ENCODE measurements around the gene RREB1. TPM values are rescaled to one million over a fixed set of nuclear protein-coding genes. Genes with fewer than 3 reads are reported as not detected.
A peak's percentile ranks its signal among the peaks of the same experiment; 100 is the strongest.

The RREB1 gene
- total RNA-seq, 1 donor from 2014 or later = 15.9 TPM

DNA sequence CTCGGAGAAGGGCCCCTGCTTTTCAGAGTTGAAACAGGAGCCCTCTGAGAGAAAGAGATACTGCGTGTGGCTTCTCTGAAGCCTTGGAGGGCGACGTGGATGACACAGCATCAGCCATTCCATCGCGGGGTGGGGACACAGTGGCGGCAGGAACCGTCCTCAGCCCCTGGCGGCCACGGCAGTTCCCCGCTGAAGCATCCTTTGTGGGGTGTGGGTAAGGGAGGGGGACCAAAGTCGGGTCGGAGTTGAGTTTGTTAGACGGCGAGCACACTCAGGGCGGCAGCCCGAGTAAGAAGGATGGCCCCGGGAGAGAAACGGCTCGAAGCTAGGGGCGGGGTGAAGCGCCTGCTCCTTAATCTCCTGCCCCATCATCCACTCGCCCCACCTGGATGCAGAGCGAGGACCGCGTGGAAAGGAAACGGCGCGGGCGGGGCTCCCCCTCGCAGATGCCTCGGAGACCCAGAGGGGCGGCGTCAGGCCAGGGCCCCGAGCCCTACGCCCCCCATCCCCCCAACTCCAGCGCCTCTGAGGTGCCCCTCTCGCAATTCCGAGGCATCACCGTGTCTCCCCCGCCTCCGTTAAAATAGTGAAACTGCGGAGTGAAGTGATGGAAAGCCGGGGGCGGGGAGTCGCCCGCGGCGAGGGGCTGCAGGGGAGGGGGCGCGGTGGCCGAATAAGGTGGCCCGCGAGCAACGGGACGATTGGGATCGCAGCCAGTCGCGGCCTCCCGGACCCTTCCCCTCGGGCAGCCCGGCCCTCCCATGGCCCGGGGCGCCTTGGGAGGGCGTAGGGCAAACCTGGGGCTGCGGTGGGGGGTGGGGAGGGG lies 796 bp upstream of the RREB1 start:
- peak overlapping the region; percentile 70 for H3K4me3 ChIP-seq (ENCODE audit: low read depth, low read length)
- no peak for DNase-seq (ENCODE audit: low read depth)
- TF ChIP-seq, protein P1, sequence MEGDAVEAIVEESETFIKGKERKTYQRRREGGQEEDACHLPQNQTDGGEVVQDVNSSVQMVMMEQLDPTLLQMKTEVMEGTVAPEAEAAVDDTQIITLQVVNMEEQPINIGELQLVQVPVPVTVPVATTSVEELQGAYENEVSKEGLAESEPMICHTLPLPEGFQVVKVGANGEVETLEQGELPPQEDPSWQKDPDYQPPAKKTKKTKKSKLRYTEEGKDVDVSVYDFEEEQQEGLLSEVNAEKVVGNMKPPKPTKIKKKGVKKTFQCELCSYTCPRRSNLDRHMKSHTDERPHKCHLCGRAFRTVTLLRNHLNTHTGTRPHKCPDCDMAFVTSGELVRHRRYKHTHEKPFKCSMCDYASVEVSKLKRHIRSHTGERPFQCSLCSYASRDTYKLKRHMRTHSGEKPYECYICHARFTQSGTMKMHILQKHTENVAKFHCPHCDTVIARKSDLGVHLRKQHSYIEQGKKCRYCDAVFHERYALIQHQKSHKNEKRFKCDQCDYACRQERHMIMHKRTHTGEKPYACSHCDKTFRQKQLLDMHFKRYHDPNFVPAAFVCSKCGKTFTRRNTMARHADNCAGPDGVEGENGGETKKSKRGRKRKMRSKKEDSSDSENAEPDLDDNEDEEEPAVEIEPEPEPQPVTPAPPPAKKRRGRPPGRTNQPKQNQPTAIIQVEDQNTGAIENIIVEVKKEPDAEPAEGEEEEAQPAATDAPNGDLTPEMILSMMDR (conservative IDR thresholded peaks at IDR 0.05; ENCODE audit: low read depth, low read length) = no peak

DNA sequence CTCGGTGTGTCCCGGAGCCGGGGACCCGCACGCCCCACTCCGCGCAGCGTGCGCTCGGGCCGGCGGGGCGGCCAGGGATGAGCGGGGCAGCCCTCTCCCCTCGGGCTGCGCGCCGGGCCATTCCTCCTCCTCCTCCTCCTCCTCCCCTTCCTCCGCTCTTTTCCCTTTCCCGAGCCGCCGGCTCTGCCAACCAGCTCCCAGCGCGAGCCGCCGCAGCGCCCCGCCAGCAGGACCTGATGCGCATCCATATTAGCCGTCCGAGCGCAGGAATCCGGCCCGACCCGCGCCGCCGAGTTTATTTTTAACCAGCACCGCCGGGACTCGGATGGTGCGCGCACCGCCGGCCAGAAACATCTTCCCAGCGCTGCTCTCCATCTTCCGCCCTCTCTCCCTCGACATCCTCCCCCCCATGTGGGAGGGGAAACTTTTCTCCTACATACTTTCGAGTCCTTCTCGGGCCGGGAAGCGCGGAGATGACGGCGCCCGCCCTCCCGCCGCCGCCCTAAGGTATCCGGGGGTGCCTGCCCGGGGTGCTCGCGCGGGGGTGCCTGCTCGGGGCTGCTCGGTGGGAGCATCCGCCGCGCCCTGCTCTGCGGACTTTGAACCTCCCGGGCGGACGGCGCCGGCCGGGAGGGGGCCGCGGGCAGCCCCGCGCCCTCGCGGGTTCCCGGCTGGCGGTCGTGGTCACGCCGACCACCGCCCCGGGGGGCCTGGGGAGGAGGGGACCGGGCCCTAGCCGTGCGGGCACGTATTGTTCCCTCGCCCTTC lies 619 bp downstream of the RREB1 start:
- TF ChIP-seq, protein P1 (conservative IDR thresholded peaks at IDR 0.05; ENCODE audit: low read depth, low read length) = no peak
- H3K4me3 ChIP-seq (ENCODE audit: low read depth, low read length) = peak overlapping the region; percentile 70
- no peak for DNase-seq (ENCODE audit: low read depth)

DNA sequence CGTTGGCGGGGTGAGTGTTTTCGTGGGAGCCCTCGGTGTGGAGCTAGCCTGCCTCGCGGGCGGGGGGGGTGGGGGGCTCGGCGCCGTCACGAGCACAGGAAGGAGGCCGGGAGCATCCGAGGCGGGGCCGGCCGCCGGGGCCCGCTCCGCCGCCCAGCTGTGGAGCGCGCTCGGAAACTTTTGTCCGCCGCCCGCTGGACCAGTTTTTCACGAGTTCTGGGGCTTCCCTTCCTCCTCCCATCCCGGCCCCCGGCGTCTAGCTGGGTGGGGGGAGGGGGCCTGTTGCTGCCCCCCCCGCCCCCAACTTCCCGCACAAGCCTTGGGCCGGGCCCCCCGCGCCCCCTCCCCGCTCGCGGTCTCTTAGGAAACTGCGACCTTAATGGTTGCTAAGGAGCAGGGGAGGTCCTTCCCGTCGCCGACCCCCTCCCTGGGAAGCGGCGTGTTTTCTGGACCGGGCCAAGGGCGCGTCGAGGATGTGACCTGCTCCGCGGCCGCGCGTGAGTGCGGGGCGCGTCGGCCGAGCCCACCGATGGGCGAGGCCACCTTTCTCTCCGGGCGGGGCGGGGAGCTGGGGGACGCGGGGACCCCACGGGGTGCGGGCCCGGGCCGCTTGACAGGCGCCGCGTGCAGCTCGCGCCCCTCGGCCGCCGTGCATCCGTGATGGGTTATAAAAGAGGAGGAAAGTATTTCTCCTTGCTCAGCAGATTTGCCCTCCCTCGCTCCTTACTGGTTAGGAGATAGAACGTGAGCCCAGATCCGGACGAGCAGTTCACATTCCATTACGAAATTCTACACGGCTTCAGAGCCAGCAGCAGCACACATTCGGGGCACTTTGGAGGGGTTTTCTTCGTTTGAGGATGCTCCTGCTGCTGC lies 1.4 kb downstream of the RREB1 start:
- no peak for DNase-seq (ENCODE audit: low read depth)
- TF ChIP-seq, protein P1 (conservative IDR thresholded peaks at IDR 0.05; ENCODE audit: low read depth, low read length) = no peak
- H3K4me3 ChIP-seq (ENCODE audit: low read depth, low read length) = peak overlapping the region; percentile 70

DNA sequence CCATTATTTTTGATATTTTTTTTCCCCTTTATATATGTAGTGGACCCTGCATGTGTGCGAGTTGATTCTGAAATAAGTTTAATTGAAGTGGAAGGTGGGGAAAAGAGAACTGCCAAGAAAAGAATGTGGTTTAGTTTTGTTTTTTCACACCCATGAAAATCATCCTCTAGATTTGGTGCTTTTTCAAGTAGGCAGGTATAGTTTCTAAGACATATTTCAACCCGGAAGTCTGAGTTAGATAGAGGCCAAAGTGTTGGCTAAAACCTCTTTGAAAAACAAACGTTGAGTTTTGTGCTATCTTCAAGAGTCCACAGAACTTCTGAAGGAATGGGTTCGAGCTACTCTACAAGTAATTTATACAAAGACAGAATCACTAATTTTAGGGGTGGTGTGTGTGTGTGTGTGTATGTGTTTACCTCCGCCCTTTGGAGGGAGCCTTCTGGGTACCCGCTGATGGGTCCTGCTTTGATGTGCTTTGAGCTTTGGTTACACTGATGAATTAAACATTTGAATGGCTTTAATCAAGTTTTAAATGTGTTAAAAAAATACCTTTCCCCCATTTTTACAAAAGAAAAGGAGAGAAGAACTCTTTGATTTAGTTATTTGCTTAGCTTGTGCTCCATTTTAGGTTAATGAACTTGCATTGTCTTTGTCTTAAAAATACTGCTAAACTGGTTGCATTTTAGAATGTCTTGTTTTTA lies 2.5 kb downstream of the RREB1 start:
- TF ChIP-seq, protein P1 (conservative IDR thresholded peaks at IDR 0.05; ENCODE audit: low read depth, low read length) = no peak
- DNase-seq (ENCODE audit: low read depth) = no peak
- peak overlapping the region; percentile 70 for H3K4me3 ChIP-seq (ENCODE audit: low read depth, low read length)

DNA sequence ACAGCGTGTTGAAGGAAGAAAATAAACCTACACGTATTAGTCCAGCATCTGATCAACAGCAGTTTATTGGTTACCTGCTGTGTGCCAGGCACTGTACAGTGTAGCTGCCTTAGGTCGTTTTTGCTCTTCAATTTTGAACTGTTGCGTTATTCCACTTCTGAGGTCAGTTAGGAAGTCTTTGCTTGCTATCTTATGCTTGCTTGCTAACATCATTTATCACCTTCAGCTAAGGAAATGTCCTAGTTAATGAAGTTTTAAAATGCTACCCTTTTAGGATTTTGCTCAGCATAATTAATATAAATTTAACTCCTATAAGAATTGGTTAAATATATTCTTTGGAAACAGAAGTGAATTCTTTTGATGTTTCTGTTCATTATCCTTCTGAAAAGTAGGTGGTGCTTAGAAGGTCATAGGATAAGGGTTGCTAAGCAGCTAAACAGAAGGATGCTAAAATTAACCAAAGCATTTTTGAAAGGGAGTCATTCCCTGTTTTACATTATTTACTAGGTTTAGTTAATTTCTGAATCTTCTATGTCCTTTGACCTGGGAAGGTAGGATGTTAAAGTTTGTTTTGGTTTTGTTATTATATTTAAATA lies 3.4 kb downstream of the RREB1 start:
- DNase-seq (ENCODE audit: low read depth) = no peak
- TF ChIP-seq, protein P1 (conservative IDR thresholded peaks at IDR 0.05; ENCODE audit: low read depth, low read length) = no peak
- H3K4me3 ChIP-seq (ENCODE audit: low read depth, low read length) = no peak overlapping the region

DNA sequence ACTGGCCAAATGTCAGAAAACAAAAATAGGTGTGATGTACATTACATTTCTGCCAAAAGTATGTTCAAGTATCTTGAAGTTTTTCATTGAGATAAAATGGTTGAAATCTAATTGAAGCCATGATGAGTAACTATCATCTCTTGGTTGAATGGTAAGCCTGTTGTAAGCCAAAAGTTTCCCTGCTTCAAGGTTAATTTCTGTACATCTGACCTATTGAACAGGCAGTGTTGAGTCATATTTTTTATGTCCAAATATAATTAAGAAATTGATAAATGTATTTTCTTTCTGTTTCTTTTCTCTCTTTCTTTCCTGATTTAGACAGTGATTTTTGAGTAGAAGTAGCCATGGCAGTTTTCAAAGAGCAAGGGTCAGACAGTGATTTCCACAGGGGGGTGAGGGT lies 4.4 kb downstream of the RREB1 start:
- DNase-seq (ENCODE audit: low read depth) = no peak

More for the DNA sequence above, 4.4 kb downstream of the RREB1 start:
- H3K4me3 ChIP-seq (ENCODE audit: low read depth, low read length) = peak overlapping the region; percentile 44
- TF ChIP-seq, protein P1 (conservative IDR thresholded peaks at IDR 0.05; ENCODE audit: low read depth, low read length) = no peak
